IPS DF 4.7 (cell line): ENCODE measurements around the gene MC2R.
"Not testable (repeated sequence)": the region's sequence is repeated elsewhere in the genome, so short reads cannot be mapped to it uniquely, and the experiment has no call there.

ENCODE experiments used
- DNase-seq: peaks from one replicate; pipeline ENCODE4 v3.0.0-alpha.2; 2013; ENCODE audit warnings: low spot score; ENCODE audit errors: extremely low read depth

The MC2R gene

DNA sequence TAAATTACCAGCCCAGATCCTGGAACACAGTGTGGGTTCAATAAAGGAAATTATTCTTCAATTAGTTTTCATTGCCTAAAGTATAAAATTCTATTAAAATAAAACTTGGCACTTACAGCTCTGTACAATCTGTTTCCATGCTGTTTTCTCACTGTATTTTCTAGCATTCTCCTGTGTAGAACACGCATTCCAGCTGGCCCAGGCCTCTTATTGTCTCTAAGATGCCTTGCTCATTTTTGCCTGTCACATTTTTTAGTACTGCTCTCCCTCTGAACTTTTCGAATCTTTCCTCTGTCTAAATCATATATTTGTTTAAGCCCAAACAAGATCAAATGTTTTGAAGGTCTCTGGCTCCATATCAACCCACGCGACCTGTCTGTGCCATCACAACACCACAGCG lies 20.8 kb downstream of the MC2R start:
- DNase-seq = no peak

DNA sequence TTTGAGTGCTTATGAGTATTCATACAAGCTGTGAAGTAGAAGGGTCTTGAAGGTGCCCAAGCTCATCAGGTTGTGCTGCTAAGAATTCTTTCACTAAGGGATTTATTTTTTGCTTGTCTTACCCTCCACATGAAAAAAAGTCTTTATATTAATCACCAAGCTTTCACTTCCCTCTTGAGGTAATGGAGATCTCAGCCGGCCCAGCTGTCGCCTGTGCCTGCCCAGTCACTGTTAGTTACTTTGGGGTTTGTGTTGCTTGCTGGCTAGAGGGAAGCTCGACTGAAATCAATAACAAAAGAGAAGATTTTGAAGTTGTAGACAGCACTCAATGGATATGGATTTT lies 21.9 kb downstream of the MC2R start:
- DNase-seq = no peak

DNA sequence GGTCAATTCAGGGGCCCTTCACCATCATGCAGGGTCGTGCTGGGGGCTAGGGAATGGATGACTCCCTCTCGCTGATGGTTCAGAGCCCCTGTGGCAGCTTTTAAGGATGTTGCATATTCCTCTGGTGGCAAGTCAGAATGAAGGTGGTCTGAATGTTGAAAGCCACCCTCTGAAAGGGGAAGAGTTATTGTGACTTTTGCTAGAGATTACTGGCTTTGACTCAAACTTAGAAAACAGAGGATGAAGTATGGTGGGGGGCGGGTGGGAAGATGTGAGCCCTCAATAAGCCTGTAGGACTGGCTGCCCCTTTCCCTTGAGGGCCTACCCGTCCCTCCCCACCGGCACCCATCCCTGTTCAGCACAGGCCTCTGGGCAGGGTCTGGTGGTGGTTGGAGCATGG lies 23.2 kb downstream of the MC2R start:
- no peak for DNase-seq

DNA sequence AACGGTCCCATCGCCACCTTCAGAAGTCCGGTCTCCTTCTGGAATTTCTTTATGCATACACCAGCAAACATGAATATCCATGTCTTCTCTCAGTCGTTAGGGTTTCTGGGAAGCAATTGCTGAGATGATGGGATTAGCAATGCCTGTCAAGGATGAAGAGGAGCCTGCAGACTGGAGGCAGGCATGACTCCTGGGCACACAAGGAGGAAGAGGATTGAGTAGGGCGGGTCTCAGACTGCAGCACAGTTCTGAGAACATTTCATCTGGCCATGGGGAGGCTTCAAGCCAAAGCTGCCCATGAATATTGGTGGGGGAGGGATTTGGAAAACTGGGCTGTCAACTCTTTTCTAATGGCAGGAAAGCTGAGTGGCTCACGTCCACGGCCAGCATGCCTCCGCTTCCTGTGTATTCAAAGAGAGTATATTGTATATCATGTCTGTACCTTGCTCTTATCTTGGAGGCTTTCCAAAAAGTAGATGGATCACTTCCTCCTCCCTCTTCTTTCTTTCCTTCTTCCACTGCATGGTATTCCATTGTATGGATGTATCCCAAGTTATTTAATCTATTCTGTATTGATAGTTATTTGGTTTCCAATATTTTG lies 24.5 kb downstream of the MC2R start:
- no peak for DNase-seq

DNA sequence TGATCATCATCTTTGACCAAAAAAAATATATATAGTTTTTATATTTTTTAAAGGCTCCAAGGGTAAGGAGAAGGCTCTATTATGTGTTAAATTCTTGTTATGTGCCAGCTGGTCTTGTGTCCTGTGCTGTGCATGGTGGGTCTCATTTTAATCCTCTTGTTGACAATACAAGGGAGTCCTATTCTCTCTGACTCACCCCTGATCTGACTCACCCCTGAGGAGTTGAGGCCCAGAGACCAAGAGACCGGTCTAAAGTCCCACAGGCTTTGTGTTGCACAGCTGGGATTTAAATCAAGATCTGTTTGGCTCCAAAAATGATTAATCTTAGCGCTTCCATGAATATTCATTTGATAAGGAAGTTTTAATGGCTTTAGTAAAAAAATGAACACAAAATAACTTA lies 25.7 kb downstream of the MC2R start:
- DNase-seq = no peak

DNA sequence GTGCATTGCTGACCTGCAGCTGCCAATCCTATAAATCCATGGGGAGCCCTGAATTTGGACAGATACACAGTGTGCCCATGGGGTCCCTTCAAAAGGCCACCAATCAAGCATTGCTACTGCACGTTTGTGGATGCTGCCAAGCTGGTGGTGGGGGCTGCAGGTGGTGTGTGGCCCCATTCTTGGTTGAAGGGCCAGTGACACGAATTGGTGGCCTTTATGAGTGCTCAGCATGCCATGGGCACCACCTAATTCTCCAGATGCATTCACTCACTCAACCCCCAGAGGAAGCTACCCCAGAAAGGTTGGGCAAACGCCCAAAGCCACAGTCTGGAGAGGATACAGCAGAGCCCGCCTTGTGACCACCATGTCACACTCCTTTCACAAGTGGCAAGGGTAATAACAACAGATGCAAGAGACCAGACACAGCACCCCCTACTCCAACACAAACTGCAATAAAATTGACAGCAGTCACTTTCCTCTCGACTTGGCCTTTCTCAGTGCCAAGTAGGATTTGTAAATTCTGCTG lies 27.1 kb downstream of the MC2R start:
- no peak for DNase-seq

DNA sequence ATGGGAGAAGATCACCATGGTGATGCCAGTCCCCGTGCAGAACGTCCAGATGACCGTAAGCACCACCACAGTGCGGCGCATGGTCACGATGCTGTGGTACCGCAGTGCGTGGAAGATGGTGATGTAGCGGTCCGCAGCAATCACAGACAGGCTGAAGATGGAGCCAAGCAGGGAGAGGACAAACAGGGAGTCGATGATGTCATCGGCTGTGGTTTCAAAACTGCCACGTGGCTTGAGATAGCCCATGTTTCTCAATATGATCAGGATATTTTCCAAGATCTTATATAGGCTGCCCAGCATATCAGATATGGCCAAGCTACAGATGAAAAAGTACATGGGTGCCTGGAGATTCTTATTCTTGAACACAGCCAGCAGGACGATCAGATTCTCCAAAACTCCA lies 30.3 kb downstream of the MC2R start:
- no peak for DNase-seq

DNA sequence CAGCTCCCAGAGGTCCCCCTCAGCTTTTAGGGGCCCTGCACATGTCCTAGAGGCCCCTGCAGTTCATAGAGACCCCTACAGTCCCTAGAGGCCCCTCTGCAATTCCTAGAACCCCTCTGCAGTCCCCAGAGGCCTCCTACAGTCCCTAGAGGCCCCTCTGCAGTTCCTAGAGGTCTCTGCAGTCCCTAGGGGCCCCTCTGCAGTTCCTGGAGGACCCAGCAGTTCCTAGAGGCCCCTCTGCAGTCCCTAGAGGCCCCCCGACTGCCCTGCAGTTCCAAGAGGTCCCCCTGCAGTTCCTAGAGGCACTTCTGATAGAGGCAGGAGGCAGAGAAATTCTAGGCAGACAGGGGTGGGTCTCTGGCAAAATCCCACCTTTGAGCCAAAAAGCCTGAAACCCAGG lies 35.4 kb downstream of the MC2R start:
- DNase-seq = no peak

DNA sequence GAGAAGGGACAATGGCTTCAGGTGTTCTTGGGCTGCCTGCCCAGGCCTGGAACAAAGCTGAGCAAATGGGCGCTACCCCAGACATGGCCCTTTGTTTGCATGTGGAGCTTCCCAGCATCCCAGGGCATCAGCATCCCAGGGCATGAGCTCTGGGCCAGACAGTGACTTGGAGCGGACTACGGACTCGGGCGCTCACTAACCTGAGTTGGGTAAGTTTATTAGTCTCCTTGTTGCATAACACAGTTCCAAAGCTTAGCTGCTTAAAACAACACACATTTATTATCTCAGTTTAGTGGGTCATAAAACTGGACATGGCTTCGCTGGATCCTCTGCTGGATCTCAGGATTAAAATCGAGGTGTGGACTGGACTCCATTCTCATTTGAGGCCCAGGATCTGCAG lies 35.8 kb downstream of the MC2R start:
- DNase-seq = no peak

DNA sequence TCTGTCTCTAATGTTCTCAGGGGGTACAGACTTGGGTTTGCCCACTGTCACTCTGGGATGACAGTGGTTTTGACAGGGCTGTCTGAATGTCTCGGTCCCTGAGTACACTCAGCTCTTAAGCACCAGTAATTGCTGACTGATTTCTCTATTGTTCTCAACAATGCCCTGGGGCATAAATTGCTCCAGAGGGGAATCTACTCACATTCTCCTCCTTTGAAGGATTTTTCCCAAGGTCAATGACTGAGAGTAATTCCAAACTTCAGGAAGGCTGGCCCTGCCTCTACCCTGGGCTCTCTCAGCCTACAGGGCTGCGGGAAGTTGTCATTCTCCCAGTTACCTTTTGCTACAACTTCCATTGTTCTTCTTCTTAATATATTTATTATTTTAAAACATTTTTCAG lies 36.5 kb downstream of the MC2R start:
- no peak for DNase-seq

DNA sequence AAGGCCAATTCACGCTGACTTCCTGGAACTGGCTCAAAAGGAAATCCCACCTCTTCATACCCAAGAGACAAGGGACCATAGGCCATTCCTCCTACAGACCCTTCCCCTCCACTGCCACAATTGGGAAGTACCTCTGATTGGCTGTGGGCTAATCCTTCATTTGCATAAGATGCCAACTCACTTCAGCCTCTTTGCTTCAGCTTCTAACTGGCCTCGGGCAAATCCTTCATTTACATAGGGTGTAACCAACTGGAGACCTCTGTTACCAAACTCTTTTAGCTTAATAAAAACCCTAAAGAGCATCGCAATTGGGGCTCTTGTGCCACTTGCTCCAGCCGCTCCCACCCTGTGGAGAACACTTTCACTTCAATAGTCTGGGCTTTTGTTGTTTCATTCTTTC lies 38.2 kb downstream of the MC2R start:
- no peak for DNase-seq

DNA sequence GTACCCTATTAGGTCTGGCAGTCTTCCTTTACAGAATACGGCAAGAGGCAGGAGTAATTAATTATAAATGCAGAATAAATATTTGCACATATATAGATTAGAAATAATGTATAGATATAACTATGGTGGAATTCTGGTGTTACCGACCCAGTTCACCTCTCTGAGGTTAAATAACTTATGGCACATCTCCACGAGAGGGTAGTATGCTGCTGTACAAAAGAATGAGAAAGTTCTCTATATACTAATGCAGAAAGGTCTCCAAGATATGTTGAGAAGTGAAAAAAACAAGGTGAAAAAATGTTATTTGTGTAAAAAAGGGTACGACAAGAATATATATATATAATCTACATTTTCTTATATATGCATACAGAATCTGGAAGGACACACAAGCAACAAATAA lies 40.8 kb downstream of the MC2R start:
- no peak for DNase-seq

DNA sequence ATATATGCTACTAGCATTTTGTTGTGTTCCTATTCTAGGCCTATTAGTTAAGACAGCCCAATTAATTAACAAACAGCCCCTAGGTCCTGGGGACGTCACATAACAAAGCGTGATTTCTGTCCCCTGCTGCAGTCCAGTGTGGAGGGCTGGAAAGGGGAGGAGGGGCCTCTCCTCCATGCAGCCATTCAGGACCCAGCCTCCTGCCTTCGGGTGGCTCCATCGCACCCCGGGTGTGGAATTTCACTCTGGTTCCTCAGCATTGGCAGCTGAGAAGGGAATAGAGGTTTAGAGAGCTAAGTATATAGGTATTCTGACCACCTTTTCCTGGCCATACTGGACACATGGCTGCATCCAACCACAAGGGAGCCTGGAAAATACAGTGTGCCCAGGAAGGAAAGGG lies 42.4 kb downstream of the MC2R start:
- no peak for DNase-seq

DNA sequence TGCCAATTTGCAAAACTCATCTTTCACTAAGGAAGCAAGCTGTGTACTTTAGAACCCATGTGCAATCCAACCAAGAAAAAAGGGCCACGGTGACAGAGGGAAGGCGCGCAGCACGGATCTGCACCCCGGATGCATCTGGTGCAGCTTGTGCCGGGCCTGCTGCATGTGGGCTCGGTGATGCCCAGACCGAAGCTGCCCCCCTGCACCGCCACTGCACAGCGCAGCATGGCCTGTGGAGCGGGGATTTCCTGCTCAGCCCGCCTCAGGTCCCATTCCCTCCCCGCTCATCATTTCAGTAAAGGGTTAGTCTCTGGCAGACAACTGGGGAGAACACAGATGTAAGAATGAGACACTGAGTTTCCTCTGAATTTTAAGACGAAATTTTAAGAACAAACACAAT lies 43.0 kb downstream of the MC2R start:
- no peak for DNase-seq

DNA sequence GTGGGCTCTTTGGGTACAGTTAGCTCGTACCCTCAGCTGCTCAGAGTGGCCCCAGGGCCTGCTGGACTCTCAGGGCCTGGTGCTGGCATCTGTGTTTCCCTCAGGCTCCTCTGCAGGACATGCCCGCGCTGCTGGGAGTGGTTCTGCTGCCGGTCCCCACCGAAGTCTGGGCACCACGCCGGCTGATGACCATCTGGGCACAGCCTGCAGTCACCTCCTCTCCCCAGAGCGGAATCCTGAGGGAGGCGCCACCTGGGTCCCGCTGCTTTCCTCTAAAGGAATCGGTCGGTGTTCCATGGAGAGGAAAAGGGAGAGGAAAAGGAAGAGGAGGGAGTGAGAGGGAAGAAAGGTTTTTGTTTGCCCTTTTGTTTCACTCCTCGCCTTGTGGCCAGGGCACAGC lies 43.6 kb downstream of the MC2R start:
- no peak for DNase-seq

DNA sequence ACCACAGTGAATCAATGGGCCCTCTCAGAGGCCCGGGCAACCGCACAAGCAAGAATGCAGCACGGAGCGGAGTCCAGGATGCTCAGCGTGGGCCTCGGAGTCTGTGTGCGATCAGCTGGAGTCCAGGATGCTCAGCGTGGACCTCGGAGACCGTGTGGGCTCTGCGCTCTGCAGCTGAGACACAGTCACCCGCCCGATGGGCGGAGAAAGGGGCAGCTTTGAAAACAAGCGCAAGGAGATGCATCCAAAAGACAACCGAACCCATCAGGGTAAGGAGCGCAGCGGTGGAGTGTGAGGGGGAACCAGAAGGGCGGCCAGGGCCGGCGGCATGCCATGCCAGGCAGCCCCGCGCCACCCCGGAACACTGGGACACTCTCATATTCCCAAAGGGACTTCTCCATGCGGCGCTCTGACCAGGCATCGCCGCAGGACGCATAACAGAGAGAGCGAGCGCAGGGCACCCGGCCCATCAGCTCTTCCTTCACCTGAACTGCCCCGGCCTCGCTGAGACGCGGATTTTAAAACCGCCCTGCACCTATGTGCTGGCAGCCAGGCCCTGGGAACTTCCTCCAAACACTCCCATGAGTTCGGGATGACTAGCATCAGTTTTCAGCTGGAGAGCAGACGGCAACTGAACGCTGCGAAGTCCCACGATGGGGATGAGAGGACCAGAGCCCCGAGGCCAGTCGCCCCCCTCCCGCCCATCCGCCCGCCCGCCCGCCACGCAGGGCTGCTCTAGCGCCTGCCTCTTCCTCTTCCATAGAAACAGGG lies 46.6 kb downstream of the MC2R start:
- no peak for DNase-seq

DNA sequence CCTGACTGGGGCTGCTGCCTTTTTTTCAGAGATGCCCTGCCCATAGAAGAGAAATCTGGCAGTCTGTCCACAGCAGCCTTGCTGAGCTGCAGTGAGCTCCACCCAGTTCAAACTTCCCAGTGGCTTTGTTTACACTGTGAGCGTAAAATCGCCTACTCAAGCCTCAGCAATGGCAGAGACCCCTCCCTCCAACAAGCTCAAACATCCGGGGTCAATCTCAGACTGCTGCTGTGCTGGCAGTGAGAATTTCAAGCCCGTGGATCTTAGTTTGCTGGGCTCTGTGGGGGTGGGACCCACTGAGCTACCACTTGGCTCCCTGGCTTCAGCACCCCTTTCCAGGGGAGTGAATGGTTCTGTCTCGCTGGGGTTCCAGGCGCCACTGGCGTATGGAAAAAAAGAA lies 52.4 kb downstream of the MC2R start:
- not testable (repeated sequence) for DNase-seq

DNA sequence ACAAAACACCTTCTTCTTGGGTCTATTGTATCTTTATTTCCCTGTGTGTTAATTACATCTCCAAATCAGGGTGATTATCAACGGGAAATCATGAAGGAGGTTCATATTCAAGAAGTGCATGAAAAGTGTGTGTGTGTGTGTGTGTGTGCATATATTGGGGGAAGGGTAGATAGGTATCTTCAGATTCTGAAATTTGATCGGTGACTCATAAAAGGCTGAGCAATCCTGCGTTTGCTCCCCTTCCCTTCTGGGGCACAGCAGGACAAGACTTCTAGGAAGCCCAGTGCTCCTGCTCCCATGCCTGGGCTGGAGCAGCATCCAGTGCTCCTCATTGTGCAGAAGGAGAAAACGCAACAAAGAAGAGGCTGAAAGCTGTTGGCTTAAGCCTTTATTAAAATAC lies 65.5 kb downstream of the MC2R start:
- no peak for DNase-seq

DNA sequence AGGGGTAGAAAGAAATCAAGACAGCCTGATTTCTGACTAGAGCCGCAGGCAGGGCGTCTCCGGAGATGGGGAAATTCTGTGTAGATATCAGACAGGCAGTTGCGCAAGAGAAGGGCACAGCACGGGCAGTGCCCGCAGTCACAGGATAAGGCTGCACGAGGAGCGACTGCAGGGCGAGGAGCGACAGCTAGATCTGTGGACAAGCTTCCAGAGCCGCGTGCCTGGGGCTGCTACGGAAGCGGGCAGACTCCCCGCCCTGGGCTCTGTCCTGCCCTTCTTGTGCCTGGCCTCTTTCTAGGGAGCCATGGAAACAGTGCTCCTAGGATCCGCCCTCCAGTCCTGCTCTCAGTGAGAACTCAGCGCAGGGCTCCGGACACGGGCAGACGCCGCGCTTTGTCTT lies 78.8 kb downstream of the MC2R start:
- DNase-seq = no peak

DNA sequence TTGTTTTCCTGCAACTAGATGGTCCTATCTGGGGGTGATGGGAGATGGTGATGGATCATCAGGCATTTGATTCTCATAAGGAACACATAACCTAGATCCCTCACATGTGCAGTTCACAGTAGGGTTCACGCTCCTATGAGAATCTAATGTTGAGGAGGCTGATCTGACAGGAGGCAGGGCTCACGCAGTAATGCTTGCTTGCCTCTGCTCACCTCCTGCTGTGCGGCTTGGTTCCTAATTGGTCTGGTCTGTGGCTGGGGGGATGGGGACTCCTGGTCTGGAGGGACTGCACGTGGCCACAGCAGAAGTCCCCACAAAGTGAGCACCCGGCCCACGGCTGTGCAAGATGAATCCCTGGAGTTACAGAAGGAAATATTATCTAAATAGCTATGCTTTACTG lies 80.1 kb downstream of the MC2R start:
- DNase-seq = no peak

DNA sequence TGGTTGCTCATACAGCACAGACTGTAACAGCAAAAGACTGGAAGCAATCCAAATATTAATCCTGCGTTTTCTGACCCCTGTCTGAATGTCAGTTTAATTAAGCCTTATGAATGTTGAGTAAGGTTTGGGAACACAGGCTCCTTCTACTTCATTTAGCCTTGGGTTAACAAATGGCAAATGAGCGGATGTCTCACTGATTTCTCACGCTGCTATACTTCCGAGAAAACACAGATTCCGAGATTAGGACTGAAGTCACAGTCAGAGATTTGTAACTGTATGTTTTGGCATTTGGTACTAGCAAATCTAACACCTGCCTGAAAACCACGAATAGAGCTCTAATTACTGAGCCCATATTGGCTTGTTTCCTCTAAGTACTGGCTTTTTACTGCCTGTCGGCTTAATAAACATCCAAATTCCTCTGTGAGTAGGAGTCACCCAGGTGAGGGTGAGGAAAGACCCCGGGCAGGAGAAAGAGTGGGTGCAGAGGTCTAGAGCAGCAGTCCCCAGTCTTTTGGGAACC lies 80.8 kb downstream of the MC2R start:
- no peak for DNase-seq
